Panc1 (cell line): ENCODE measurements around the gene KCTD5. TPM values are rescaled to one million over a fixed set of nuclear protein-coding genes. Genes with fewer than 3 reads are reported as not detected.
A peak's percentile ranks its signal among the peaks of the same experiment; 100 is the strongest.

ENCODE experiments used
- ATAC-seq: fragments of 200-7000 bp; cut with Tn5 transposase; 2 replicates; pipeline ENCODE4 v1.9.1; 2020; ENCODE audit warnings: mild to moderate bottlenecking, moderate library complexity
- BruUV-seq: library from RNA; stranded (reverse); fragments of 400-500 nt; replicated peaks from 2 replicates; lab custom pipeline; 2021; lab: Mats Ljungman, UMichigan
- CTCF ChIA-PET: fragments of 300-600 bp; sonication (Branson Sonifier 250); formaldehyde crosslinking; loops from one replicate; lab custom pipeline; 2022; ENCODE audit warnings: antibody characterized with exemption; lab: Charles Lee
- POLR2A ChIA-PET: fragments of 300-600 bp; sonication (Branson Sonifier 250); formaldehyde crosslinking; loops from one replicate; lab custom pipeline; 2022; ENCODE audit warnings: antibody characterized with exemption; lab: Charles Lee
- DNase-seq: peaks from one replicate; pipeline ENCODE4 v3.0.0-alpha.2; 2010; ENCODE audit warnings: low read depth, low spot score
- H3K27ac ChIP-seq: 2 replicates; pipeline ENCODE4 v1.5.1; 2011; ENCODE audit warnings: mild to moderate bottlenecking, low read length, inconsistent platforms
- H3K27me3 ChIP-seq: fragments of 200-500 bp; sonication (Bioruptor generic); 2 replicates; pipeline ENCODE4 v1.6.0; 2014; ENCODE audit warnings: low read length, inconsistent platforms; ENCODE audit not compliant: control insufficient read depth, insufficient read depth
- H3K36me3 ChIP-seq: fragments of 200-500 bp; sonication (Bioruptor generic); 2 replicates; pipeline ENCODE4 v1.5.1; 2014; ENCODE audit warnings: inconsistent platforms, mild to moderate bottlenecking, low read length, moderate library complexity; ENCODE audit not compliant: control insufficient read depth, insufficient read depth
- H3K4me1 ChIP-seq: 2 replicates; pipeline ENCODE4 v1.5.1; 2011; ENCODE audit warnings: inconsistent platforms, mild to moderate bottlenecking, low read length, moderate library complexity; ENCODE audit not compliant: control insufficient read depth, insufficient read depth
- H3K4me3 ChIP-seq, 2 experiments: 2 replicates each; pipeline ENCODE4 v1.5.1; 2011 to 2012; ENCODE audit warnings: low read depth in 2 of 2, low read length in 2 of 2, mild to moderate bottlenecking in 2 of 2, inconsistent platforms in 1 of 2, moderate library complexity in 1 of 2
- H3K9me3 ChIP-seq: fragments of 200-500 bp; sonication (Bioruptor generic); 2 replicates; pipeline ENCODE4 v1.5.1; 2014; ENCODE audit warnings: low read depth, mild to moderate bottlenecking, inconsistent platforms, low read length, moderate library complexity; ENCODE audit not compliant: control insufficient read depth, insufficient read depth
- CTCF ChIP-seq: fragments of 450-650 bp; IDR thresholded peaks from 2 replicates; pipeline ENCODE4 v1.5.1; 2017; ENCODE audit warnings: mild to moderate bottlenecking
- POLR2AphosphoS5 ChIP-seq: IDR thresholded peaks from 2 replicates; pipeline ENCODE4 v1.6.1; 2012; ENCODE audit warnings: mild to moderate bottlenecking, low read depth, low read length, moderate library complexity
- REST ChIP-seq, 2 experiments: IDR thresholded peaks; 2 replicates each; pipeline ENCODE4 v1.6.1; 2011 to 2012; ENCODE audit warnings: low read depth in 2 of 2, control low read depth in 1 of 2, low read length in 1 of 2, mild to moderate bottlenecking in 1 of 2, moderate library complexity in 1 of 2; ENCODE audit not compliant: insufficient read depth in 1 of 2
- SIN3A ChIP-seq: IDR thresholded peaks from 2 replicates; pipeline ENCODE4 v1.6.1; 2012; ENCODE audit warnings: low read depth, mild to moderate bottlenecking, low read length, moderate library complexity, borderline replicate concordance; ENCODE audit not compliant: insufficient read depth
- TCF7L2 ChIP-seq: IDR thresholded peaks from 2 replicates; pipeline ENCODE4 v1.6.1; 2011; ENCODE audit warnings: mild to moderate bottlenecking, low read depth, low read length, inconsistent platforms
- in situ Hi-C: cut with HindIII; loops from 2 replicates; pipeline ENCODE4 v1.10.0; 2016; ENCODE audit warnings: low sequenced_read_pairs, low pct_unique_long_range_greater_than_20kb
- intact Hi-C: fragments of 100-400 bp; cut with micrococcal nuclease; formaldehyde crosslinking; loops from one replicate; pipeline ENCODE4 v1.10.0; 2022; ENCODE audit not compliant: unreplicated experiment
- total RNA-seq: library from RNA; stranded (reverse); gene quantifications from one replicate; pipeline ENCODE4 v1.2.1, GENCODE V29; 2021; ENCODE audit not compliant: unreplicated experiment

KCTD5 gene
- total RNA-seq, 1 experiment from 2014 or later: 61.1 TPM

- BruUV-seq: no TSS peak
- H3K36me3 ChIP-seq: no peaks in the 10 kb centered on the region
- TF ChIP-seq POLR2AphosphoS5: no peak
- TF ChIP-seq REST (IDR thresholded peaks at IDR 0.05; ENCODE audit: insufficient read depth in 1 of 2, low read depth in 2 of 2, low read length in 1 of 2): no peak
- TF ChIP-seq SIN3A: no peak
- TF ChIP-seq TCF7L2: no peak
- no peak for TF ChIP-seq CTCF
- no peak for DNase-seq
- H3K4me1 ChIP-seq: peaks cover 14% of the 10 kb centered on the region
- no peak overlapping the region for H3K4me3 ChIP-seq
- in situ Hi-C loops: no loop called here
- ChIA-PET CTCF (no interaction called here), POLR2A (no interaction called here)
- H3K9me3 ChIP-seq: no peaks in the 10 kb centered on the region
- H3K27ac ChIP-seq: no peak overlapping the region
- ATAC-seq: no peak
- no peaks in the 10 kb centered on the region for H3K27me3 ChIP-seq
- intact Hi-C loops: no loop called here
Measured at GRCh38 chr16:2724088-2724676, 41.9 kb downstream of the KCTD5 start.

DNA sequence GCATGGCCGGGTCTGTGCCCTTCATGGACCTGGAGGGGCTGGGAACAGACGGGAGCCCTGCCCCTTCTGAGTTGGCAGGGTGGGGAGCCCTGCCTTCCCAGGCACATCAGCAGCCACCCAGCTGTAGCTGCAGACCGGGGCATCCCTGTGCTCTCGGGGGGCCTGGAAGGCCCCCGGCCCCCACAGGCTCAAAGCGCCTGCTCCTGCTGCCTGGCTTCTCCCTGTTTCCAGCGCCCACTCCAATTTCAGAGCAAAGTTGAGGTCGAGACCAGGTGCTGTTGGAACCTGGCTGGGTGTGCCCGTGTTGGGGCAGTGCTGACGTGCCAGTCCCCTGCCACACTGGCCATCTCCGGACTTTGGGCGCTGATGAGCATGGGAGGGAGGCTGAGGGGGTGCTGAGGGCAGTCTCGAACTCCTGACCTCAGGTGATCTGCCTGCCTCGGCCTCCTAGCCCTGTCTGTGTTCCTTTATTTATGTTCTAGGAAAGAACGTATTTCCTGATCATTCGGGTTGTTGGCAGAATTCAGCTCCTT is 42.6 kb downstream of the KCTD5 start:
- no peak for TF ChIP-seq POLR2AphosphoS5
- intact Hi-C loops: no loop called here
- ATAC-seq (no peak), DNase-seq (no peak)
- H3K4me1 ChIP-seq: peaks cover 7% of the 10 kb centered on the region
- no TSS peak for BruUV-seq
- in situ Hi-C loops: no loop called here
- no peak overlapping the region for H3K4me3 ChIP-seq
- no peaks in the 10 kb centered on the region for H3K27me3 ChIP-seq
- no peaks in the 10 kb centered on the region for H3K9me3 ChIP-seq
- H3K36me3 ChIP-seq: no peaks in the 10 kb centered on the region
- H3K27ac ChIP-seq: no peak overlapping the region
- CTCF ChIA-PET: no interaction called here
- POLR2A ChIA-PET: no interaction called here

- intact Hi-C loops (no loop called here), in situ Hi-C loops (no loop called here)
- TF ChIP-seq CTCF (no peak), REST (IDR thresholded peaks at IDR 0.05; ENCODE audit: insufficient read depth in 1 of 2, low read depth in 2 of 2, low read length in 1 of 2) (no peak), POLR2AphosphoS5 (no peak), TCF7L2 (no peak), SIN3A (no peak)
- no peak overlapping the region for H3K4me3 ChIP-seq
- no peaks in the 10 kb centered on the region for H3K4me1 ChIP-seq
- no TSS peak for BruUV-seq
- ChIA-PET POLR2A (interaction anchor here (0.5 kb wide), 1 partner anchor 43 kb away, joined by 4 read pairs; no protein-coding TSS in a partner anchor), CTCF (no interaction called here)
- DNase-seq (no peak), ATAC-seq (peak; percentile 72)
- H3K36me3 ChIP-seq: no peaks in the 10 kb centered on the region
- H3K27ac ChIP-seq: no peak overlapping the region
- no peaks in the 10 kb centered on the region for H3K9me3 ChIP-seq
- no peaks in the 10 kb centered on the region for H3K27me3 ChIP-seq
Measured at GRCh38 chr16:2726923-2727322, 44.6 kb downstream of the KCTD5 start.
